ENCODE measurements around the gene LRRIQ4.

Gene LRRIQ4

GRCh38 chr3:169812332-169813235 lies at the start of gene LRRIQ4, which contains the start of gene LRRC34:
Gene LRRIQ4 (plus strand): TSS chr3:169812870. CDS start chr3:169821922, 9,052 bp downstream.
Gene LRRC34 (minus strand): TSS chr3:169812904. CDS start chr3:169812548, 356 bp downstream.
- DNase-seq: peak; percentile 83

- peak; percentile 80 for DNase-seq
These were observed 48.3 kb upstream of the LRRIQ4 start for GRCh38 chr3:169764312-169764881.

GRCh38 chr3:169764882-169765612 lies 47.6 kb upstream of the LRRIQ4 start, which contains the start of gene TERC:
Gene TERC (minus strand): TSS chr3:169765060.
- DNase-seq: peak; percentile 97

- DNase-seq: peak; percentile 80
These were observed 43.1 kb upstream of the LRRIQ4 start, which contains the start of gene ACTRT3 for GRCh38 chr3:169769287-169770181. Gene ACTRT3 (minus strand): TSS chr3:169769561. CDS start chr3:169769520, 41 bp downstream.

- DNase-seq: peak; percentile 74
These were observed 41.0 kb upstream of the LRRIQ4 start for GRCh38 chr3:169771497-169772304.

- DNase-seq: peak; percentile 89
These were observed 40.3 kb upstream of the LRRIQ4 start for GRCh38 chr3:169772305-169772896.

GRCh38 chr3:169772897-169773816 lies 39.5 kb upstream of the LRRIQ4 start, which contains the start of gene MYNN:
Gene MYNN (plus strand): TSS chr3:169773396. CDS start chr3:169774296, 900 bp downstream.
- DNase-seq: peak; percentile 96

- no peak for DNase-seq
These were observed 38.5 kb upstream of the LRRIQ4 start for GRCh38 chr3:169774186-169774585.

- DNase-seq: no peak
These were observed 34.8 kb upstream of the LRRIQ4 start for GRCh38 chr3:169777822-169778221.

- no peak for DNase-seq
These were observed 31.9 kb upstream of the LRRIQ4 start for GRCh38 chr3:169780742-169781141.

GRCh38 chr3:169781209-169781855 lies 31.3 kb upstream of the LRRIQ4 start:
- DNase-seq: no peak

GRCh38 chr3:169787120-169787519 lies 25.6 kb upstream of the LRRIQ4 start:
- no peak for DNase-seq

- no peak for DNase-seq
These were observed 24.9 kb upstream of the LRRIQ4 start for GRCh38 chr3:169787791-169788190.

GRCh38 chr3:169790219-169790618 lies 22.5 kb upstream of the LRRIQ4 start:
- no peak for DNase-seq

GRCh38 chr3:169790687-169791429 lies 21.8 kb upstream of the LRRIQ4 start:
- no peak for DNase-seq

GRCh38 chr3:169792359-169792758 lies 20.3 kb upstream of the LRRIQ4 start:
- no peak for DNase-seq

GRCh38 chr3:169804681-169805080 lies 8.0 kb upstream of the LRRIQ4 start:
- no peak for DNase-seq

GRCh38 chr3:169809230-169809795 lies 3.4 kb upstream of the LRRIQ4 start:
- DNase-seq: no peak

Data from femur (tissue), 1 donor.